Ishikawa (cell line): Measurements from ENCODE around the gene ST6GALNAC4.

ENCODE experiments used
- CEBPB ChIP-seq: IDR thresholded peaks from 2 replicates; pipeline ENCODE4 v1.6.1; 2012
- CREB1 ChIP-seq: IDR thresholded peaks from 2 replicates; pipeline ENCODE4 v1.6.1; 2012; ENCODE audit warnings: low read depth
- EGR1 ChIP-seq: IDR thresholded peaks from 2 replicates; pipeline ENCODE4 v1.6.1; 2012
- EP300 ChIP-seq: IDR thresholded peaks from 2 replicates; pipeline ENCODE4 v1.6.1; 2012; ENCODE audit warnings: borderline replicate concordance
- FOXM1 ChIP-seq: IDR thresholded peaks from 2 replicates; pipeline ENCODE4 v1.6.1; 2012; ENCODE audit warnings: low read depth, borderline replicate concordance
- NFIC ChIP-seq: IDR thresholded peaks from 2 replicates; pipeline ENCODE4 v1.6.1; 2012
- RAD21 ChIP-seq: IDR thresholded peaks from 2 replicates; pipeline ENCODE4 v1.6.1; 2012; ENCODE audit warnings: low read depth
- TAF1 ChIP-seq: IDR thresholded peaks from 2 replicates; pipeline ENCODE4 v1.6.1; 2012; ENCODE audit warnings: low read depth, mild to moderate bottlenecking
- TCF12 ChIP-seq: IDR thresholded peaks from 2 replicates; pipeline ENCODE4 v1.6.1; 2012; ENCODE audit warnings: low read depth
- TEAD4 ChIP-seq: IDR thresholded peaks from 2 replicates; pipeline ENCODE4 v1.6.1; 2012
- YY1 ChIP-seq: IDR thresholded peaks from 2 replicates; pipeline ENCODE4 v1.6.1; 2012; ENCODE audit warnings: low read depth
- ZBTB7A ChIP-seq: IDR thresholded peaks from 2 replicates; pipeline ENCODE4 v1.6.1; 2012; ENCODE audit warnings: low read depth
- TF ChIP-seq, protein P1 (sequence below): IDR thresholded peaks from 2 replicates; pipeline ENCODE4 v1.6.1; 2012; ENCODE audit warnings: low read depth, mild to moderate bottlenecking
- TF ChIP-seq, protein P2 (sequence below): IDR thresholded peaks from 2 replicates; pipeline ENCODE4 v1.6.1; 2012
- TF ChIP-seq, protein P3 (sequence below): IDR thresholded peaks from 2 replicates; pipeline ENCODE4 v1.6.1; 2012

The ST6GALNAC4 gene

DNA sequence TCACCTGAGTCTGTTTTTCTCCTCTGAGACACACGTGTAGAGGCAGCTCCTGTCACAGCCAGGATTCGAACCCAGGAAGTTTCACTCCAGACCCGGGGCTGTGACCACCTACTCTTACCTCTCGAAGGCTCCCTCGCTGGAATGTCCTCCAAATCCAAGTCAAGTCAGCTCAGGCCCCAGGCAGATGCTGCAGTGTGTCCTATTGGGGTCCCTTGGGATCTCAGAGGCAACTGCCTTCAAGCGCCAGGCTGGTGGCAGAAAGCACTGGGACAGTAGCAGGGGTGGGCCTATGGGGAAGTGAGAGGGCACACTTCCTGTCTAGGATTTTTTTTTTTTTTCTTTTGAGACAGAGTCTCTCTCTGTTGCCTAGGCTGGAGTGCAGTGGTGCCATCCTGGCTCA is 762 bp upstream of the ST6GALNAC4 start:
- TF ChIP-seq TAF1 (no peak), FOXM1 (no peak), CEBPB (no peak)
- TF ChIP-seq, protein P1, sequence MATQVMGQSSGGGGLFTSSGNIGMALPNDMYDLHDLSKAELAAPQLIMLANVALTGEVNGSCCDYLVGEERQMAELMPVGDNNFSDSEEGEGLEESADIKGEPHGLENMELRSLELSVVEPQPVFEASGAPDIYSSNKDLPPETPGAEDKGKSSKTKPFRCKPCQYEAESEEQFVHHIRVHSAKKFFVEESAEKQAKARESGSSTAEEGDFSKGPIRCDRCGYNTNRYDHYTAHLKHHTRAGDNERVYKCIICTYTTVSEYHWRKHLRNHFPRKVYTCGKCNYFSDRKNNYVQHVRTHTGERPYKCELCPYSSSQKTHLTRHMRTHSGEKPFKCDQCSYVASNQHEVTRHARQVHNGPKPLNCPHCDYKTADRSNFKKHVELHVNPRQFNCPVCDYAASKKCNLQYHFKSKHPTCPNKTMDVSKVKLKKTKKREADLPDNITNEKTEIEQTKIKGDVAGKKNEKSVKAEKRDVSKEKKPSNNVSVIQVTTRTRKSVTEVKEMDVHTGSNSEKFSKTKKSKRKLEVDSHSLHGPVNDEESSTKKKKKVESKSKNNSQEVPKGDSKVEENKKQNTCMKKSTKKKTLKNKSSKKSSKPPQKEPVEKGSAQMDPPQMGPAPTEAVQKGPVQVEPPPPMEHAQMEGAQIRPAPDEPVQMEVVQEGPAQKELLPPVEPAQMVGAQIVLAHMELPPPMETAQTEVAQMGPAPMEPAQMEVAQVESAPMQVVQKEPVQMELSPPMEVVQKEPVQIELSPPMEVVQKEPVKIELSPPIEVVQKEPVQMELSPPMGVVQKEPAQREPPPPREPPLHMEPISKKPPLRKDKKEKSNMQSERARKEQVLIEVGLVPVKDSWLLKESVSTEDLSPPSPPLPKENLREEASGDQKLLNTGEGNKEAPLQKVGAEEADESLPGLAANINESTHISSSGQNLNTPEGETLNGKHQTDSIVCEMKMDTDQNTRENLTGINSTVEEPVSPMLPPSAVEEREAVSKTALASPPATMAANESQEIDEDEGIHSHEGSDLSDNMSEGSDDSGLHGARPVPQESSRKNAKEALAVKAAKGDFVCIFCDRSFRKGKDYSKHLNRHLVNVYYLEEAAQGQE, result no peak
- TF ChIP-seq, protein P2, sequence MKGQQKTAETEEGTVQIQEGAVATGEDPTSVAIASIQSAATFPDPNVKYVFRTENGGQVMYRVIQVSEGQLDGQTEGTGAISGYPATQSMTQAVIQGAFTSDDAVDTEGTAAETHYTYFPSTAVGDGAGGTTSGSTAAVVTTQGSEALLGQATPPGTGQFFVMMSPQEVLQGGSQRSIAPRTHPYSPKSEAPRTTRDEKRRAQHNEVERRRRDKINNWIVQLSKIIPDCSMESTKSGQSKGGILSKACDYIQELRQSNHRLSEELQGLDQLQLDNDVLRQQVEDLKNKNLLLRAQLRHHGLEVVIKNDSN, result no peak

DNA sequence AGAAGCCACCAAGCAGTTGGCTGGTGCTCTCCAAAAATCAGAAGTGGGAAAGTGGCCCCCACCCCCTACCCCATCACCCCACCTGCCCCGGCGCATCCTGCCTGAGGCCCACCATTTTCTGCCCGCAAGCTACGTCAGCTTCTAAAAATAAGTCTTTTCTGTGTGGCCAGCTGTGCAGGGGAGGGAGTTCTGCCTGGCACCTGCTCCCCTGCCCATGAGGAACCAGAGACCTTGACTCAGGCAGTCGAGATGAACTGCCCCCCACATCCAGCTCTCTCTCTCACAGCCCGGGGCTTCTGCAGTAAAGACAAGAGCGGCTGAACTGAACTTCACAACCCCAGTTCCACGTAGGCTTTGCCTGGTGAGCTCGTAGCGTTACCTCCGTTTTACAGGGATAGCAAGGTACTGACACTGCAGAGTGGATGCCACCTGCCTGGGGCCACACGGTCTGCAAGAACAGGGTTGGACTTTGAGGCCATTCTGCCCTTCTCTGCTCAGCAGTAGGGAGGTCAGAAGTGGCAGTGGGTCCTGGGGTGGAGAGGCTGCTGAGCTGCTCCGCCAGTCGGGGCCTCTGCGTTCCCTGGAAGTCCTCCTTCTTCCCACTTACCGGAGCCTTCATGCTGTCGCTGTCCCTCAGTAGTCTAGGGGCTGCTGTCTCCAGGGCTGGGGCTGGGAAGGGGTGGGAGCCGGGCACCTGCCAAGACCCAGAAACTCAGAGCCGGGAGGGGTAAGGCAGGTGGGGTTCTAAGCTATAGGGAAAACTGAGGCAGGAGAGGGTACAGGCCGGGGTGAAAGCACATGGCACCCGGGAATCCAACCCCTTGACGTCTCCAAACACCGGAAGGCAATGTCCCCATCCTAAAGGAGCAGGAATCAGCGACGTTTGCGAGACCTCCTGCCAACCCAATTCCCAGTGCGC is 781 bp downstream of the ST6GALNAC4 start:
- TF ChIP-seq CREB1, result no peak
- TF ChIP-seq, protein P1, result no peak
- no peak for TF ChIP-seq EGR1
- TF ChIP-seq, protein P3, sequence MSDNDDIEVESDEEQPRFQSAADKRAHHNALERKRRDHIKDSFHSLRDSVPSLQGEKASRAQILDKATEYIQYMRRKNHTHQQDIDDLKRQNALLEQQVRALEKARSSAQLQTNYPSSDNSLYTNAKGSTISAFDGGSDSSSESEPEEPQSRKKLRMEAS, result 0 out of 2 replicates have a peak, but pooled peaks have one; percentile 15

DNA sequence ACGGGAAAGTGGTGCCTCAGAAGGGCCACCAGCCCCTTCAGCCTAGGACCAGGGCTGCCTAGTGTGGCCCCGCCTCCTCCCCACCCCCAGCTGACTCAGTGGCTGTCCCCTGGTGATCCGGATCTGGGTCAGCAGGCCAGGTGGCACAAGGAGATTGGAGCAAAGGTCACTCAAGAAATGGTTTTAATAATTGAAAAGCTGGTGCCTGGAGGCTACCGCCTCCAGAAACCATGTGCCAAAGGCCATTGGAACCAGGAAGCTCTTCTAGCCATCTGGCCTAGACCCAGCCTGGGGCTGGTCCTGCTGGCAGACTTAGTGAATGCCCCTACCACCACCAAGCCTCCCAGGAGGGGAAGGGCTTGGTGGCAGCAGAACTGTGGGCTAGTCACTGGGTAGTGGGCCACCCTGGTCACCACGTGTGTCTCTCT is 1.5 kb downstream of the ST6GALNAC4 start:
- TF ChIP-seq CEBPB (no peak), FOXM1 (no peak), TAF1 (no peak)

DNA sequence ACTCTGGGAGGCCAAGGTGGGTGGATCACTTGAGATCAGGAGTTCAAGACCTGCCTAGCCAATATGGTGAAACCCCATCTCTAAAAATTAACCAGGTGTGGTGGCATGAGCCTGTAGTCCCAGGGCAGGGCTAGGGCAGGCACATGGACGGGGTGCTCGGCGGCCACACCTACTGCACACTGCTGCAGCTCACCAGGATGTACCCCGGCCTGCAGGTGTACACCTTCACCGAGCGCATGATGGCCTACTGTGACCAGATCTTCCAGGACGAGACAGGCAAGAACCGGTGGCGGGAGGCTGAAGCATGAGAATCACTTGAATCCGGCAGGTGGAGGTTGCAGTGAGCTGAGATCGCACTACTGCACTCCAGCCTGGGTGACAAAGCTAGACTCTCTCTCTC is 3.2 kb downstream of the ST6GALNAC4 start:
- TF ChIP-seq CREB1, result no peak
- TF ChIP-seq EGR1, result no peak
- TF ChIP-seq TAF1, result no peak
- no peak for TF ChIP-seq TCF12
- no peak for TF ChIP-seq ZBTB7A
- no peak for TF ChIP-seq RAD21
- TF ChIP-seq FOXM1, result no peak
- no peak for TF ChIP-seq TEAD4

DNA sequence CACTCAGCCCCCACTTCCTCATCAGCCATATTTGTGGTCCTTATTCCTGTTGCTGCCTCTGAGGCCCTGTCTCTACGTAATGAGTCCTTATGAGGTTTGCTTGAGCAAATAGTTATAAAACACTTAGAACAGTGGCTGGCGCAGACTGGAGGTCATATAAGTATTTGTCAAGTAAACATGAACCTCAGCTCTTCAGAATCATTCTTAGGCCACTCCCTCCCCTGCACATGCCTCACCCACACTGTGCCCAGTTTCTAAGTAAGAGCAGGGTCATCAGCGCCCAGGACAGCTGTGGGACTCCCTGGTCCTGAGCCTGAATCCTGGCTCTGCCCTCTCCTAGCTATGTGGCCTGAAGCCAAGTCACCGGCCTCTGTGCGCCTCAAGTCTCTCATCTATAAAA is 4.0 kb downstream of the ST6GALNAC4 start:
- TF ChIP-seq RAD21 (no peak), CEBPB (no peak), EP300 (no peak), FOXM1 (no peak), TCF12 (no peak), TAF1 (no peak), YY1 (no peak), ZBTB7A (no peak), NFIC (no peak), CREB1 (no peak)
- TF ChIP-seq, protein P3, result no peak

DNA sequence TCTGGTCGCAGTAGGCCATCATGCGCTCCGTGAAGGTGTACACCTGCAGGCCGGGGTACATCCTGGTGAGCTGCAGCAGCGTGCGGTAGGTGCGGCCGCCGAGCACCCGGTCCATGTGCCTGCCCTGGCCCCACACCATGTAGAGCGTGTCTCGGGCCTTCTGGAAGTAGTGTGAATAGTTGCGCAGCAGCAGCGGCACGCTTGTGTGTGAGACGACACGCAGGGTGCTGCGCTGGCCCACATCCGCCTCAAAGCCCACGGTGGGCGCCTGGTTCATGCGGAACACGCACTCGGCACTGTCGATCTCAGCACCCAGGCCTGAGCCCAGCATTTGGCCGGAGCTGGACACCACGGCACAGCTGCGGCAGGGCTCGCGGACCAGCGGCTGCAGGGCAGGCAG is 4.5 kb downstream of the ST6GALNAC4 start:
- TF ChIP-seq FOXM1, result no peak
- no peak for TF ChIP-seq ZBTB7A
- no peak for TF ChIP-seq RAD21
- no peak for TF ChIP-seq EGR1
- TF ChIP-seq, protein P2, result no peak
- no peak for TF ChIP-seq EP300
- TF ChIP-seq TAF1, result no peak
- TF ChIP-seq TCF12, result no peak
- no peak for TF ChIP-seq CEBPB
- TF ChIP-seq NFIC, result no peak
- no peak for TF ChIP-seq CREB1
- no peak for TF ChIP-seq YY1
- TF ChIP-seq, protein P3, result no peak
- TF ChIP-seq, protein P1, result no peak
- no peak for TF ChIP-seq TEAD4
